Esophagus (tissue), 2 donors: Measurements from ENCODE around the gene MRPS6. TPM values are rescaled to one million over a fixed set of nuclear protein-coding genes. Genes with fewer than 3 reads are reported as not detected.

Experiments
- H3K27ac ChIP-seq, 2 donors: one replicate each; pipeline ENCODE4 v1.5.1; 2013; ENCODE audit warnings: low read depth in 2 of 2, mild to moderate bottlenecking in 2 of 2, inconsistent platforms in 1 of 2, low read length in 1 of 2, moderate library complexity in 1 of 2
- H3K27me3 ChIP-seq, 2 donors: one replicate each; pipeline ENCODE4 v1.6.1; 2013; ENCODE audit warnings: low read length in 2 of 2, control low read depth in 1 of 2, mild to moderate bottlenecking in 1 of 2; ENCODE audit not compliant: insufficient read depth in 2 of 2, control insufficient read depth in 1 of 2
- H3K36me3 ChIP-seq, 2 donors: one replicate each; pipeline ENCODE4 v1.6.1; 2013; ENCODE audit warnings: low read length in 1 of 2; ENCODE audit not compliant: control insufficient read depth in 2 of 2, insufficient read depth in 2 of 2
- H3K4me1 ChIP-seq, 2 donors: one replicate each; pipeline ENCODE4 v1.6.1; 2013; ENCODE audit warnings: low read length in 1 of 2; ENCODE audit not compliant: control insufficient read depth in 2 of 2, insufficient read depth in 2 of 2
- H3K4me3 ChIP-seq, 2 donors: one replicate each; pipeline ENCODE4 v1.5.1; 2013; ENCODE audit warnings: low read length in 2 of 2, mild to moderate bottlenecking in 2 of 2, low read depth in 1 of 2, moderate library complexity in 1 of 2
- H3K9me3 ChIP-seq, 2 donors: one replicate each; pipeline ENCODE4 v1.6.1; 2013; ENCODE audit warnings: mild to moderate bottlenecking in 2 of 2, low read depth in 1 of 2, low read length in 1 of 2, moderate library complexity in 1 of 2; ENCODE audit not compliant: control insufficient read depth in 2 of 2, insufficient read depth in 1 of 2
- WGBS, 2 donors: extraction: QIAGEN DNeasy Blood & Tissue Kit; methylation state at CpG; one replicate each; pipeline ENCODE4 v1.1.7; 2013; 5-methylcytosine and 5-hydroxymethylcytosine counted together
- polyA plus RNA-seq, 2 donors: library from polyadenylated mRNA; stranded (reverse); fragments of 200-250 nt; gene quantifications; one replicate each; pipeline ENCODE4 v1.2.3, GENCODE V29; 2013
- donor health status: healthy with polysubstance abuse.
- donor health status: Bipolar disorder and iron deficiency.

Gene MRPS6
- polyA plus RNA-seq, 2 donors = 24.3 to 37.8 TPM

GRCh38 chr21:34092262-34092921 is 19.0 kb downstream of the MRPS6 start:
- no peaks in the 10 kb centered on the region for H3K27me3 ChIP-seq
- no peaks in the 10 kb centered on the region for H3K9me3 ChIP-seq
- no peak overlapping the region for H3K27ac ChIP-seq
- H3K4me1 ChIP-seq = peaks cover 0 to 2% of the 10 kb centered on the region in 2 donors
- H3K4me3 ChIP-seq = no peak overlapping the region
- peaks cover 9 to 12% of the 10 kb centered on the region in 2 donors for H3K36me3 ChIP-seq
- 48 to 53% methylated on average over 6 of the region's 6 CpGs for WGBS, 2 donors

- H3K4me3 ChIP-seq = no peak overlapping the region
- WGBS, 2 donors = 76 to 79% methylated on average over 3 of the region's 3 CpGs
- H3K4me1 ChIP-seq = no peaks in the 10 kb centered on the region
- H3K36me3 ChIP-seq = peaks cover 9 to 12% of the 10 kb centered on the region in 2 donors
- H3K27me3 ChIP-seq = no peaks in the 10 kb centered on the region
- no peaks in the 10 kb centered on the region for H3K9me3 ChIP-seq
- no peak overlapping the region for H3K27ac ChIP-seq
Observed at GRCh38 chr21:34093083-34093482, 19.7 kb downstream of the MRPS6 start.

DNA sequence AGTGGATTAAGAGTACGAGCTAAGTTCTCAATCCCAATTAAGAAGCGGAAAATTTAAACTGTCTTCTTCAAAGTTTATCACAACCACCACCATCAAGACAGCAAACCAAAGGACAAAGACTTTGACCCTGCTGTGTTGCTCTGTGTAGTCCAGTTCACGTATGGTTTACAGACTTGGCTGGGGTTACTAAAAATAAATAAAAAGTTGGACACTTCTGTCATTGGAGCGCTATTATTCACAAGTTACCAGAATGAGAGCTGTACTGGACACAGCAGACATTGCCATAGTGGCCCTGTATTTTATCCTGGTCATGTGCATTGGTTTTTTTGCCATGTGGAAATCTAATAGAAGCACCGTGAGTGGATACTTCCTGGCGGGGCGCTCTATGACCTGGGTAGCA is 21.6 kb downstream of the MRPS6 start:
- H3K9me3 ChIP-seq = no peaks in the 10 kb centered on the region
- 86 to 91% methylated on average over 7 of the region's 7 CpGs for WGBS, 2 donors
- no peaks in the 10 kb centered on the region for H3K4me1 ChIP-seq
- H3K36me3 ChIP-seq = peaks cover 9 to 12% of the 10 kb centered on the region in 2 donors
- no peaks in the 10 kb centered on the region for H3K27me3 ChIP-seq
- no peak overlapping the region for H3K4me3 ChIP-seq
- H3K27ac ChIP-seq = no peak overlapping the region

GRCh38 chr21:34097442-34097841 is 24.1 kb downstream of the MRPS6 start:
- no peak overlapping the region for H3K27ac ChIP-seq
- no peaks in the 10 kb centered on the region for H3K27me3 ChIP-seq
- no peaks in the 10 kb centered on the region for H3K4me1 ChIP-seq
- no peaks in the 10 kb centered on the region for H3K9me3 ChIP-seq
- 78 to 79% methylated on average over 2 of the region's 2 CpGs for WGBS, 2 donors
- peaks cover 9 to 12% of the 10 kb centered on the region in 2 donors for H3K36me3 ChIP-seq
- H3K4me3 ChIP-seq = no peak overlapping the region

DNA sequence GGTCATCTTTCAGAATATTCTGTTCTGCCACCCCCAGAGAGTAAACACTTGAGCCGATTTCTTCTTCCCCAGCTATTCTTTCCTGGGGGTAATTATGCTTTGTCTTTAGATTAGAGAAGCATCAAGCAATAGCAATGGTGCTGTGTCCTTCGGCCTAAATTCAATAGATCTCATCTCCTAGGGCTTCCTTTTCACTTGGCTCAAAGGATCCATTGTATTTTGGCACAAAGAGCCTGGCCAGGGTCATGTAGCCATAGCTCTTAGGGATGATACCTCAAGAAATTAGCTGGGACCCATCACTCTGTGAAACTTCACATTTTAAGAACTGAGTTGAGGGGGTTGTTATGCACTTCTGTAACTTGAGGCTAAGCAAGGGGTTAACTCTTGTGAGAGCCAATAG is 27.0 kb downstream of the MRPS6 start:
- Histone ChIP-seq H3K9me3 (no peaks in the 10 kb centered on the region), H3K27me3 (no peaks in the 10 kb centered on the region), H3K27ac (no peak overlapping the region), H3K36me3 (peaks cover 5 to 11% of the 10 kb centered on the region in 2 donors), H3K4me3 (no peak overlapping the region), H3K4me1 (no peaks in the 10 kb centered on the region)
- WGBS, 2 donors = 93 to 98% methylated on average over 2 of the region's 2 CpGs

- H3K27ac ChIP-seq = no peak overlapping the region
- H3K4me1 ChIP-seq = no peaks in the 10 kb centered on the region
- no peaks in the 10 kb centered on the region for H3K9me3 ChIP-seq
- no peak overlapping the region for H3K4me3 ChIP-seq
- peaks cover 1 to 7% of the 10 kb centered on the region in 2 donors for H3K36me3 ChIP-seq
- H3K27me3 ChIP-seq = no peaks in the 10 kb centered on the region
- WGBS, 2 donors = 55 to 62% methylated on average over 4 of the region's 4 CpGs
Observed at GRCh38 chr21:34100790-34101189, 27.4 kb downstream of the MRPS6 start.

GRCh38 chr21:34105947-34106541 is 32.7 kb downstream of the MRPS6 start:
- H3K27me3 ChIP-seq = no peaks in the 10 kb centered on the region
- no peaks in the 10 kb centered on the region for H3K9me3 ChIP-seq
- no peak overlapping the region for H3K27ac ChIP-seq
- no peak overlapping the region for H3K4me3 ChIP-seq
- H3K4me1 ChIP-seq = no peaks in the 10 kb centered on the region
- no peaks in the 10 kb centered on the region for H3K36me3 ChIP-seq

DNA sequence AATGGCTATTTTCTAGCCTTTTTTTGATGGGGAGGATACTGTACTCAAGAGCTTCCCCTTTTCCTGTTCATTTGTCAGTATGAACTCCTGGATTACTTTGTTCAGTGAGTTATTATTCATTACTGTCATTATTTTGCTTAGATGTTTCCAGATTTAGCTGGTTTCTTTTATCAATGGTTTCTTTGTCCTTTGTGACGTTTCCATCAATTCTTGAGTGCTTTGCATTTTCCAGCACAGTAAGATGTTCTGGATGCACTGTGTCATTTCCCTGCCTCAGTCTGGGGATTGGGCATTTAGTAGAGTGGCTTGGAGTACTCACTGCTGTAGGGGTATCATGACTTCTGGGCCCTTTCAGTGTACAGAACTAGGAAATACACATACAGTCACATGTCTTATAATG is 34.2 kb downstream of the MRPS6 start:
- Histone ChIP-seq H3K9me3 (no peaks in the 10 kb centered on the region), H3K4me1 (no peaks in the 10 kb centered on the region), H3K27ac (no peak overlapping the region), H3K4me3 (no peak overlapping the region), H3K36me3 (no peaks in the 10 kb centered on the region), H3K27me3 (no peaks in the 10 kb centered on the region)
- 83 to 84% methylated on average over 1 of the region's 1 CpG for WGBS, 2 donors

DNA sequence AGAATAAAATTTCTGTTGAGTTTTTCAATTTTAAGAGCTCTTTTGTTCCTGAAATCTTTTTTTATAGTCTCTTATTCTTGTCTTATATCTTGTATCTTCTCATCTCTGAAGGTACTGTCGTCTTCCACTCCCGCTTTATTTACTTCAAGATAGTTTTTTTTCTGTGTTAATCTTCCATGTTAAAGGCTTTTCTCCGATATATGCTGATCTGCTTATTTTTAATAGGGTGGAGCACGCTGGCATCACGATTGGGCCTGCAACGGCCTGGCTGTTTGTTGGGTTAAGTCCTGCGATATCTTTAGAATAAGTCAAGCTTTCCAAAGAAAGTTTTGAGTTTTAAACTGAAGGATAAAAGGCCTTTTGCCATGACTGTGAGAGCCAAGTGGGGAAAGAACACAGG is 35.7 kb downstream of the MRPS6 start:
- WGBS, 2 donors = 89 to 93% methylated on average over 7 of the region's 7 CpGs
- H3K27me3 ChIP-seq = no peaks in the 10 kb centered on the region
- H3K4me1 ChIP-seq = peaks cover 0 to 2% of the 10 kb centered on the region in 2 donors
- no peaks in the 10 kb centered on the region for H3K9me3 ChIP-seq
- H3K36me3 ChIP-seq = no peaks in the 10 kb centered on the region
- H3K4me3 ChIP-seq = no peak overlapping the region
- H3K27ac ChIP-seq = no peak overlapping the region

DNA sequence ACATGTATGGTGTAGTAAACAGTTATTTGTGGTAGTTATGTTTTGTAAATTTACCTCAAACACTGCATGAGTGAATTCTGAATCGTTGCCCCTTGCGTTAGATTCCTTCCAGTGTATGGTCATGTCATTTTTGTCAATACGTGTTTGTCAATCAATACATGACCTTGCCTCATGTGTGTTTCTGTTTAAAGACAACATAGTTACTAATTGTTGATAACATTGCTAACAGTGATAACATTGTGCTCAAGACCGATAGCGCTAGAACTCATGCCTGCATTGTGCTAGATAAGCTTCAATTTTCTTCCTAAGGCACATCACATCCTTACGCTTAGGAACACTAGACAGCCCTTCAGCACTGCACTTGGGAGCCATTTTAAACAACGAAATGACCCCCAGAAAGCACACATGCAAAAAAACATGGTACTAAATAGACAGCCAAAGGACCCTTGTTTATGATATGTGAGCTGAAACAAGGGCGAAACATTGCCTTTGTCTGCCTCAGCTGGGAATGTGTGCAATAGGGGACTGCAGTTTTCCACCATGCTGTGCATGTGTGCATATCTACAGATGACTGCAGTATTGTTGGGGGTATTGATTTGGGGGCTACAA is 37.3 kb downstream of the MRPS6 start:
- 86 to 93% methylated on average over 8 of the region's 8 CpGs for WGBS, 2 donors
- Histone ChIP-seq H3K27me3 (no peaks in the 10 kb centered on the region), H3K36me3 (no peaks in the 10 kb centered on the region), H3K27ac (no peak overlapping the region), H3K4me3 (no peak overlapping the region), H3K9me3 (no peaks in the 10 kb centered on the region), H3K4me1 (peaks cover 0 to 2% of the 10 kb centered on the region in 2 donors)
